HCT116 (cell line): ENCODE measurements around the gene BSCL2. TPM values are rescaled to one million over a fixed set of nuclear protein-coding genes. Genes with fewer than 3 reads are reported as not detected.

Source experiments
- ATAC-seq: fragments of 200-7000 bp; cut with Tn5 transposase; 2 replicates; pipeline ENCODE4 v1.9.1; 2020; ENCODE audit warnings: mild to moderate bottlenecking, moderate library complexity
- BruUV-seq: library from RNA; stranded (reverse); fragments of 400-500 nt; replicated peaks from 2 replicates; lab custom pipeline; 2021; lab: Mats Ljungman, UMichigan
- CTCF ChIA-PET: fragments of 300-600 bp; sonication (Branson Sonifier 250); formaldehyde crosslinking; loops from one replicate; lab custom pipeline; 2021; ENCODE audit warnings: antibody characterized with exemption; lab: Charles Lee
- POLR2A ChIA-PET: fragments of 300-600, 350-600 bp; sonication (Branson Sonifier 250); formaldehyde crosslinking; loops from one replicate; lab custom pipeline; 2021; ENCODE audit warnings: antibody characterized with exemption; lab: Charles Lee
- RAD21 ChIA-PET, 2 experiments: fragments of 300-600 bp; sonication (Branson Sonifier 250); formaldehyde crosslinking; loops; one replicate each; lab custom pipeline; 2023; ENCODE audit warnings: low total read pairs in 2 of 2; ENCODE audit not compliant: uncharacterized antibody in 2 of 2, unreplicated experiment in 2 of 2, low non-redundant PET in 1 of 2; lab: Charles Lee
- DNase-seq: peaks from one replicate; pipeline ENCODE4 v3.0.0-alpha.2; 2010; ENCODE audit warnings: low read depth, low spot score
- H2AFZ ChIP-seq: fragments of 200-600 bp; shearing (Covaris generic), sonication (generic); 2 replicates; pipeline ENCODE4 v1.6.1; 2017; ENCODE audit warnings: low read depth, mixed run types, mixed read lengths, antibody characterized with exemption, low read length; ENCODE audit not compliant: poor library complexity, severe bottlenecking
- H3K27ac ChIP-seq: 2 replicates; pipeline ENCODE4 v1.5.1; 2012; ENCODE audit warnings: low read depth, low read length
- H3K27me3 ChIP-seq: fragments of 200-600 bp; sonication (generic); 2 replicates; pipeline ENCODE4 v1.6.1; 2016; ENCODE audit warnings: mixed run types, low read length, mixed read lengths; ENCODE audit not compliant: insufficient read depth
- H3K36me3 ChIP-seq, 2 experiments: fragments of 200-500 bp in 1 of 2; fragments of 200-600 bp in 1 of 2; sonication (Bioruptor generic) in 1 of 2; sonication (generic) in 1 of 2; 2 replicates each; pipeline versions ENCODE4 v1.5.1 to v1.6.1; 2014 to 2016; ENCODE audit warnings: low read length in 2 of 2, inconsistent platforms in 1 of 2, mixed read lengths in 1 of 2, mixed run types in 1 of 2; ENCODE audit not compliant: insufficient read depth in 2 of 2, control insufficient read depth in 1 of 2
- H3K4me1 ChIP-seq, 2 experiments: fragments of 200-600 bp in 1 of 2; sonication (generic) in 1 of 2; 2 replicates each; pipeline versions ENCODE4 v1.5.1 to v1.6.1; 2012 to 2017; ENCODE audit warnings: low read length in 2 of 2, inconsistent platforms in 1 of 2, mild to moderate bottlenecking in 1 of 2, mixed read lengths in 1 of 2, mixed run types in 1 of 2, moderate library complexity in 1 of 2; ENCODE audit not compliant: insufficient read depth in 2 of 2, control insufficient read depth in 1 of 2
- H3K4me2 ChIP-seq: fragments of 200-600 bp; sonication (generic); 2 replicates; pipeline ENCODE4 v1.6.1; 2017; ENCODE audit warnings: mixed run types, low read length, mixed read lengths
- H3K4me3 ChIP-seq, 2 experiments: fragments of 200-600 bp in 1 of 2; sonication (generic) in 1 of 2; replicated peaks in 1 of 2; 2 replicates each; pipeline ENCODE4 v1.5.1; 2011 to 2016; ENCODE audit warnings: low read length in 2 of 2, control low read depth in 1 of 2, low read depth in 1 of 2, mild to moderate bottlenecking in 1 of 2, mixed read lengths in 1 of 2, mixed run types in 1 of 2
- H3K79me2 ChIP-seq: fragments of 200-600 bp; sonication (generic); 2 replicates; pipeline ENCODE4 v1.6.1; 2017; ENCODE audit warnings: mild to moderate bottlenecking, mixed run types, low read length, moderate library complexity, mixed read lengths; ENCODE audit not compliant: insufficient read depth
- H3K9ac ChIP-seq: fragments of 200-600 bp; sonication (generic); 2 replicates; pipeline ENCODE4 v1.6.1; 2016; ENCODE audit warnings: low read length, mixed read lengths
- H3K9me2 ChIP-seq: fragments of 200-600 bp; sonication (generic), shearing (Covaris generic); 2 replicates; pipeline ENCODE4 v1.6.1; 2017; ENCODE audit warnings: mixed run types, mild to moderate bottlenecking, moderate library complexity; ENCODE audit not compliant: insufficient read depth
- H3K9me3 ChIP-seq, 2 experiments: fragments of 200-500 bp in 1 of 2; fragments of 200-600 bp in 1 of 2; sonication (Bioruptor generic) in 1 of 2; sonication (generic) in 1 of 2; 2 replicates each; pipeline ENCODE4 v1.6.1; 2014 to 2017; ENCODE audit warnings: low read length in 2 of 2, mixed read lengths in 2 of 2, inconsistent platforms in 1 of 2, low read depth in 1 of 2, mild to moderate bottlenecking in 1 of 2, mixed run types in 1 of 2, moderate library complexity in 1 of 2; ENCODE audit not compliant: control insufficient read depth in 1 of 2, insufficient read depth in 1 of 2
- H4K20me1 ChIP-seq: fragments of 200-600 bp; sonication (generic), shearing (Covaris generic); 2 replicates; pipeline ENCODE4 v1.6.1; 2017; ENCODE audit warnings: mixed run types, mild to moderate bottlenecking, moderate library complexity; ENCODE audit not compliant: insufficient read depth
- ATF3 ChIP-seq: IDR thresholded peaks from 2 replicates; pipeline ENCODE4 v1.6.1; 2012
- CBX3 ChIP-seq: IDR thresholded peaks from 2 replicates; pipeline ENCODE4 v1.6.1; 2012; ENCODE audit warnings: low read depth
- CEBPB ChIP-seq: IDR thresholded peaks from 2 replicates; pipeline ENCODE4 v1.6.1; 2012; ENCODE audit warnings: low read depth
- EGR1 ChIP-seq: IDR thresholded peaks from 2 replicates; pipeline ENCODE4 v1.6.1; 2012; ENCODE audit warnings: low read depth
- ELF1 ChIP-seq: IDR thresholded peaks from 2 replicates; pipeline ENCODE4 v1.6.1; 2012; ENCODE audit warnings: low read depth, borderline replicate concordance
- EZH2 ChIP-seq: fragments of 200-600 bp; sonication (generic); IDR thresholded peaks from 2 replicates; pipeline ENCODE4 v1.6.1; 2017; ENCODE audit warnings: antibody characterized with exemption, mixed run types
- EZH2phosphoT487 ChIP-seq: fragments of 200-600 bp; IDR thresholded peaks from 2 replicates; pipeline ENCODE4 v1.6.1; 2018; ENCODE audit warnings: antibody characterized with exemption, borderline replicate concordance
- FOSL1 ChIP-seq: IDR thresholded peaks from 2 replicates; pipeline ENCODE4 v1.6.1; 2012; ENCODE audit warnings: low read depth
- JUND ChIP-seq: IDR thresholded peaks from 2 replicates; pipeline ENCODE4 v1.6.1; 2012
- MAX ChIP-seq: IDR thresholded peaks from 2 replicates; pipeline ENCODE4 v1.6.1; 2012
- POLR2AphosphoS5 ChIP-seq: IDR thresholded peaks from 2 replicates; pipeline ENCODE4 v1.6.1; 2011; ENCODE audit warnings: mild to moderate bottlenecking, low read depth, low read length, moderate library complexity
- RAD21 ChIP-seq: IDR thresholded peaks from 2 replicates; pipeline ENCODE4 v1.6.1; 2012; ENCODE audit warnings: low read depth, mild to moderate bottlenecking
- REST ChIP-seq: IDR thresholded peaks from 2 replicates; pipeline ENCODE4 v1.6.1; 2012; ENCODE audit warnings: low read depth
- SIN3A ChIP-seq: IDR thresholded peaks from 2 replicates; pipeline ENCODE4 v1.6.1; 2012; ENCODE audit warnings: low read depth
- SP1 ChIP-seq: IDR thresholded peaks from 2 replicates; pipeline ENCODE4 v1.6.1; 2012; ENCODE audit warnings: low read depth
- SRF ChIP-seq: IDR thresholded peaks from 2 replicates; pipeline ENCODE4 v1.6.1; 2012; ENCODE audit warnings: low read depth
- TCF7L2 ChIP-seq: IDR thresholded peaks from 2 replicates; pipeline ENCODE4 v1.7.0; 2011; ENCODE audit warnings: borderline replicate concordance, inconsistent platforms; ENCODE audit not compliant: insufficient read depth, insufficient read length; ENCODE audit errors: extremely low read depth
- ZFX ChIP-seq: fragments of 450-650 bp; IDR thresholded peaks from 2 replicates; pipeline ENCODE4 v1.6.1; 2017
- ZNF274 ChIP-seq: fragments of 200-500 bp; sonication (Bioruptor generic); IDR thresholded peaks from 2 replicates; pipeline ENCODE4 v1.6.1; 2014; ENCODE audit warnings: mild to moderate bottlenecking, low read depth, low read length, inconsistent platforms
- intact Hi-C: fragments of 100-400 bp; cut with micrococcal nuclease; formaldehyde crosslinking; loops from 2 replicates; pipeline ENCODE4 v1.10.0; 2022
- total RNA-seq: library from RNA; stranded (reverse); gene quantifications from one replicate; pipeline ENCODE4 v1.2.1, GENCODE V29; 2021; ENCODE audit not compliant: unreplicated experiment

BSCL2 gene
- total RNA-seq, 1 experiment from 2014 or later: 62.0 TPM

GRCh38 chr11:62687508-62688396, 19.5 kb downstream of the BSCL2 start:
- no peak overlapping the region for H2AFZ ChIP-seq
- CTCF ChIA-PET: no interaction called here
- BruUV-seq: no TSS peak

More at GRCh38 chr11:62687508-62688396, 19.5 kb downstream of the BSCL2 start:
- no peak overlapping the region for H3K27ac ChIP-seq
- intact Hi-C loops: no loop called here
- ChIA-PET RAD21 (no interaction called here), POLR2A (no interaction called here)
- H3K4me2 ChIP-seq: no peak overlapping the region
- H3K27me3 ChIP-seq: no peaks in the 10 kb centered on the region
- peaks cover 13 to 21% of the 10 kb centered on the region in 2 experiments; a peak in 3 of 4 replicates for H3K36me3 ChIP-seq
- H3K4me3 ChIP-seq: no peak overlapping the region
- no peaks in the 10 kb centered on the region for H3K79me2 ChIP-seq
- no peak for DNase-seq
- H3K9me2 ChIP-seq: no peaks in the 10 kb centered on the region
- H3K4me1 ChIP-seq: no peaks in the 10 kb centered on the region
- H3K9me3 ChIP-seq: no peaks in the 10 kb centered on the region
- TF ChIP-seq ZFX (no peak), SP1 (no peak), EZH2phosphoT487 (no peak), TCF7L2 (no peak), FOSL1 (no peak), EGR1 (no peak), MAX (no peak), REST (no peak), RAD21 (no peak), ZNF274 (no peak), CBX3 (no peak), SRF (no peak), ELF1 (no peak), CEBPB (no peak), EZH2 (no peak), SIN3A (no peak), JUND (no peak), POLR2AphosphoS5 (no peak), ATF3 (no peak)
- H4K20me1 ChIP-seq: no peaks in the 10 kb centered on the region
- ATAC-seq: no peak
- no peak overlapping the region for H3K9ac ChIP-seq
